Neural progenitor cell (in vitro differentiated cells): ENCODE results near the gene ATF5.

Source experiments
- EZH2 ChIP-seq: fragments of 200-600 bp; sonication (generic); IDR thresholded peaks from 2 replicates; pipeline ENCODE4 v1.6.1; 2017; ENCODE audit warnings: antibody characterized with exemption, mild to moderate bottlenecking, moderate library complexity
- EZH2phosphoT487 ChIP-seq: fragments of 200-600 bp; sonication (generic); IDR thresholded peaks from 2 replicates; pipeline ENCODE4 v1.6.1; 2017; ENCODE audit warnings: antibody characterized with exemption
- TF ChIP-seq, protein P1 (sequence below): fragments of 200-600 bp; sonication (generic); IDR thresholded peaks from 2 replicates; pipeline ENCODE4 v1.5.1; 2017; ENCODE audit warnings: antibody characterized with exemption, mild to moderate bottlenecking

- no peak for TF ChIP-seq EZH2
- TF ChIP-seq, protein P1, sequence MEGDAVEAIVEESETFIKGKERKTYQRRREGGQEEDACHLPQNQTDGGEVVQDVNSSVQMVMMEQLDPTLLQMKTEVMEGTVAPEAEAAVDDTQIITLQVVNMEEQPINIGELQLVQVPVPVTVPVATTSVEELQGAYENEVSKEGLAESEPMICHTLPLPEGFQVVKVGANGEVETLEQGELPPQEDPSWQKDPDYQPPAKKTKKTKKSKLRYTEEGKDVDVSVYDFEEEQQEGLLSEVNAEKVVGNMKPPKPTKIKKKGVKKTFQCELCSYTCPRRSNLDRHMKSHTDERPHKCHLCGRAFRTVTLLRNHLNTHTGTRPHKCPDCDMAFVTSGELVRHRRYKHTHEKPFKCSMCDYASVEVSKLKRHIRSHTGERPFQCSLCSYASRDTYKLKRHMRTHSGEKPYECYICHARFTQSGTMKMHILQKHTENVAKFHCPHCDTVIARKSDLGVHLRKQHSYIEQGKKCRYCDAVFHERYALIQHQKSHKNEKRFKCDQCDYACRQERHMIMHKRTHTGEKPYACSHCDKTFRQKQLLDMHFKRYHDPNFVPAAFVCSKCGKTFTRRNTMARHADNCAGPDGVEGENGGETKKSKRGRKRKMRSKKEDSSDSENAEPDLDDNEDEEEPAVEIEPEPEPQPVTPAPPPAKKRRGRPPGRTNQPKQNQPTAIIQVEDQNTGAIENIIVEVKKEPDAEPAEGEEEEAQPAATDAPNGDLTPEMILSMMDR = no peak
- no peak for TF ChIP-seq EZH2phosphoT487
These were observed 4.8 kb upstream of the ATF5 start for GRCh38 chr19:49924004-49924880.
